GM18858 (cell line): ENCODE results near the gene MPRIP.

Experiments used
- ATAC-seq: cut with Tn5 transposase; IDR thresholded peaks from one replicate; pipeline ENCODE4 v1.9.1; 2021; ENCODE audit not compliant: unreplicated experiment

Gene MPRIP

GRCh38 chr17:17106756-17107155 lies 64.5 kb downstream of the MPRIP start:
- no peak for ATAC-seq

GRCh38 chr17:17107281-17107680 lies 65.0 kb downstream of the MPRIP start:
- ATAC-seq: no peak

GRCh38 chr17:17107891-17108431 lies 65.7 kb downstream of the MPRIP start:
- no peak for ATAC-seq

GRCh38 chr17:17108451-17109049 lies 66.3 kb downstream of the MPRIP start:
- ATAC-seq: no peak

- no peak for ATAC-seq
These were observed 67.0 kb downstream of the MPRIP start for GRCh38 chr17:17109256-17109655.

- no peak for ATAC-seq
These were observed 67.7 kb downstream of the MPRIP start for GRCh38 chr17:17109907-17110306.

GRCh38 chr17:17110520-17110919 lies 68.3 kb downstream of the MPRIP start:
- no peak for ATAC-seq

GRCh38 chr17:17111401-17112393 lies 69.4 kb downstream of the MPRIP start:
- no peak for ATAC-seq

- no peak for ATAC-seq
These were observed 70.5 kb downstream of the MPRIP start for GRCh38 chr17:17112628-17113200.

GRCh38 chr17:17114592-17115225 lies 72.5 kb downstream of the MPRIP start:
- no peak for ATAC-seq

- ATAC-seq: no peak
These were observed 73.4 kb downstream of the MPRIP start for GRCh38 chr17:17115620-17116019.

GRCh38 chr17:17116406-17116805 lies 74.1 kb downstream of the MPRIP start:
- ATAC-seq: no peak

- ATAC-seq: no peak
These were observed 75.7 kb downstream of the MPRIP start for GRCh38 chr17:17117923-17118322.

- ATAC-seq: no peak
These were observed 76.1 kb downstream of the MPRIP start for GRCh38 chr17:17118399-17118798.

- ATAC-seq: no peak
These were observed 76.8 kb downstream of the MPRIP start for GRCh38 chr17:17119106-17119505.

GRCh38 chr17:17119533-17119932 lies 77.3 kb downstream of the MPRIP start:
- no peak for ATAC-seq

- ATAC-seq: no peak
These were observed 78.0 kb downstream of the MPRIP start for GRCh38 chr17:17120294-17120693.

- no peak for ATAC-seq
These were observed 78.4 kb downstream of the MPRIP start for GRCh38 chr17:17120701-17121100.

GRCh38 chr17:17121162-17121561 lies 78.9 kb downstream of the MPRIP start:
- ATAC-seq: no peak

GRCh38 chr17:17122781-17123483 lies 80.7 kb downstream of the MPRIP start:
- no peak for ATAC-seq

GRCh38 chr17:17124341-17124740 lies 82.1 kb downstream of the MPRIP start:
- no peak for ATAC-seq
